SH-SY5Y (cell line): ENCODE results near the gene JAKMIP2.

Experiments
- GATA2 ChIP-seq: IDR thresholded peaks from 2 replicates; pipeline ENCODE4 v1.6.1; 2011; ENCODE audit warnings: mild to moderate bottlenecking, low read depth, low read length
- GATA3 ChIP-seq: IDR thresholded peaks from 2 replicates; pipeline ENCODE4 v1.6.1; 2011; ENCODE audit warnings: low read depth, mild to moderate bottlenecking, low read length, moderate library complexity

The JAKMIP2 gene

GRCh38 chr5:147801461-147801860 lies 18.9 kb upstream of the JAKMIP2 start:
- TF ChIP-seq GATA2 (no peak), GATA3 (no peak)

- TF ChIP-seq GATA2: no peak
These were observed 18.0 kb upstream of the JAKMIP2 start for GRCh38 chr5:147800491-147800890.

DNA sequence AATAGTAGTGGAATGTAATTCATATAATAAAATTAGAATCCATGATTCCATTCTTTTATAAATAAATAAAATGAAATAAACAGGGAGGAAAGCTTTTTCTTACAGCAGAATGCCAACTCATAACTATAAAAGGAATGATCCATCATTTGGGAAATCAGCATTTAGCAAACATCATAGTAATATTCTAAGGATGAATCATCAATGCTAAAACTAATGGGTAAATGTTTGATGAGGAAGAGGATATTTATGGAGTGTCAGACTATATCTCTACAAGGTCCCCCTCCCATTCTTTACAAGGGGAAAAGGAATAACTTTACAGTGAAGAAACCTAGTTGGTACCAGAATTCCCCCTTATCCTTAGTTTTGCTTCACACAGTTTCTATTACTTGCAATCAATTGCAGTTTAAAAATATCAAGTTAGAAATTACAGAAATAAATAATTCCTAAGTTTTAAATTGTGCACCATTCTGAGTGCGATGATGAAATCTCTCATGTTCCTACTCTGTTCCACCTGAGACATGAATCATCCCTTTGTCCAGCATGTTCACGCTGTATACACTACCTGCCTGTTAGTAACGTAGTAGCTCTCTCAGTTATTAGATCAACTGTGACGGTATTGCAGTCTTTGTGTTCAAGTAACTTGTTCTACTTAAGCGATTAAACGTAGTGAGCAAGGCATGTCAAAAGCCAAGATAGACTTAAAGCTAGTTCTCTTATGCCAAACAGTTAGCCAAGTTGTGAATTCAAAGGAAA lies 14.2 kb upstream of the JAKMIP2 start:
- TF ChIP-seq GATA3 (no peak), GATA2 (no peak)

- no peak for TF ChIP-seq GATA2
- no peak for TF ChIP-seq GATA3
These were observed 8.7 kb upstream of the JAKMIP2 start for GRCh38 chr5:147791181-147791580.

- TF ChIP-seq GATA3: no peak
- no peak for TF ChIP-seq GATA2
These were observed 7.3 kb upstream of the JAKMIP2 start for GRCh38 chr5:147789820-147790219.

- TF ChIP-seq GATA2 (no peak), GATA3 (no peak)
These were observed 5.5 kb upstream of the JAKMIP2 start for GRCh38 chr5:147788023-147788422.

DNA sequence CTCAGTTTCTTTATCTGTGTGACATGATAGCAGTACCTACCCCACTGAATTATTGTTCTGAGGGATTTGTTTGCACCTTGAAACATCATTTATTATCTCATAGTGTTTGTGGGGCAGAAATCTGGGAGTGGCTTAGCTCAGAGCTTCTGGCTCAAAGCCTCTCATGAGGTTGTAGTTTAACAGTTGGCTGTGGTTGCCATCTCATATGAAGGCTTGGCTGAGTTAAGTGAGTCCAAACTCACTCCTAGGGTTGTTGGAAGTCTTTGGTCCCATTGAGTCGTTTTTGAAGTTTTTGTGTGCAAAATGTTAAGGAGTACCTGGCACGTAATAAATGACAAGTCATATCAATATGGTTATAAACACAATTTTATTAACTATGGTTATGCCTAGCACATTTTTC lies 3.6 kb upstream of the JAKMIP2 start:
- TF ChIP-seq GATA2 (no peak), GATA3 (no peak)

GRCh38 chr5:147784146-147784987 lies 1.8 kb upstream of the JAKMIP2 start:
- no peak for TF ChIP-seq GATA3
- no peak for TF ChIP-seq GATA2

DNA sequence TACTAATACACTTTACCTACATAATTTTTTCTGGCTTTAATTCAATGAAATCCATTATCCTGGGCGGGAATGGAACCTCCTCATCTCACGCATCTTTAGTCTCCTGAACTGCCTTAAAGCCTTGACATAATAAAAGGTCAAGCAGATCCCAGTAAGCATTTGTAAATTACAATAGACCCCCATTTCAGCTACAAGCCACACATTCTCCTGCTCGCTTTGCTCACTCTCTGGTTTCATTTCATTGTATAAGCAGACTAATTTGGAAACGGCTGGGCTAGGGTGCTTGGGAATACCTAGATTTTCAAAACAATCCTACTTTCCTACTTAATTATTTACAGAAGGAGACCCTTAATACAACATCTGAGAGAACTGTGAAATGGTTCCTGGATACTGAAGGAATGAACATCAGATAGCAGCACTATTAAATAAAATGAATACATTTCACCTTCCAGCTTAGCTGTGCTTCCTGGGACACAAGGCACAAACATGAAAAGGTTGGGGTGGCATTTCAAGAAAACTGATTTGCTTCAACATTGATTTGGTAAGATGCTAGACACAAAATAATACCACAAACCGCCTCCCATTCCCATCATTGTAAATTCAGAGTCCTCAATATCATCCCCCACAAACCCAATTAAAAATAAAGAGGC lies 1.5 kb downstream of the JAKMIP2 start:
- TF ChIP-seq GATA3 (no peak), GATA2 (no peak)

DNA sequence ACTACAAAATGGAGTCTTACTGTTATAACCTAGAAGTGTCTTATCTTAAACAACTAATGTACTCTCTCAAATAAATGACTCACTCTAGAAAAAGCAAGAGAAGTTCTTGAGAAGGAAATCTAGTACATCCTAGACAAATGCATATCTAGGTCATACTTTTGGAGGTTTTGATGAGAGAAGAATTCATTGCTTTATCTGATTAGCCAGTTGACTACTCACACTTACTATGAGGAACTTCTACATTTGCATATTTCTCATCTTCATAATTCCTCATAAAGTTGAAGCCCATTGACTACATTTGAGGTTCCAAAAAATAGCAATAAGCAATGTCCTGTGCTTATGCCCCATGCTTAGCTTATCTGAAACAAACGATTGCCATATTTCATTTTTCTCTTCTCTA lies 2.8 kb downstream of the JAKMIP2 start:
- TF ChIP-seq GATA3 (no peak), GATA2 (no peak)

DNA sequence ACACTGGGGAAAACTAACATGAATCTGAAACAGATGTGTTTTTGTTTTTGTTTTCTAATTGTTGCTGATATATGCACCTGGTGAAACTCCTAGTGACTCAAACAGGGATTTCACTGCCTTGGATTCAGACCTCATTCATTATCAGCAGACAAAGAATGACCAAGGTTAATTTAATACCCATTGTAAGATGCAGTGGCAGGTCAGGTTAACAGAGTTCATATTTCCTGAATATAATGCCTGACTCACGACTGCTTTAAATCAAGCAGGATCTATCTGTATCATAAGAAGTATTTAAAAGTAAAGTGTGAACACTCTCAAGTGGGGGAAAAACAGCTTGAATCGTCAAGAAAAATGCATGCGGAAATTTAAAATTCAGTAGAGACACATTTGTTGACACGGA lies 5.5 kb downstream of the JAKMIP2 start:
- TF ChIP-seq GATA2 (no peak), GATA3 (no peak)

DNA sequence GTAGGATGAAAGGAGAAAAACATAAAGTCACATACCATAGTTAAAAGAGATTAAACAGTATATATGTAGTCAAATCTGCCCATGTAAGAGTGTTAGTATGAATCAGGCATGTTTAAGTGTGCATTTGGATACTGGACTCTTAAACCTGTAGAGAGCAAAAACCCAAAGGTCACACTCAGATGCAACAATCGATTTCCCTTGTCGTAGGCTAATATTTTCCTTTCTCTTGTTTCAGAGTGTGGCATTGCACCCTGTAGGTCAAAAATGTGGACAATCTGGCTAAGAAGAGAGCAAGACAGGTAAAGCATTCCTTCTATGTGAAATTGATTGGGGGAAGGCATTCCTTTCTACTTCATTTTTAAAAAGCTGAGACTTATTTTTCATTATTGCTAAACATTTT lies 8.9 kb downstream of the JAKMIP2 start:
- TF ChIP-seq GATA2 (no peak), GATA3 (no peak)

DNA sequence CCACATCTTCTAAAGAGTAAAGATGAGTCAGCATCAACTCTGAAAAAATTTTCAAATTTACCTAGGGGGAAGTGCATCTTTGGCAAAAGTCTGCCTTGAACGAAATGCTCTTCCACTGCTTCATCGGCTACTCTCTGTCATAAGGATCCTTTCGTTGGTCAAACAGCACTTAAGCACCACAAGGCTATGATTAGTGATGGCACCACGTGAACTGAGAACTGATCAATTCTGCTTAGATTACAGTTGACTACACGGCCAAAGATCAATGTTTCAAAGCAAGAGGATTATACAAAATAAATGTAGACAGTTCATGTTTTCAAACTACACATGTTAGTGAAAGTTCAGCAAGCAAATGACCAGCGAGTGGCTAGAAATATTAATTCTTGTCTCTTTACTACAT lies 9.4 kb downstream of the JAKMIP2 start:
- TF ChIP-seq GATA3 (no peak), GATA2 (no peak)

DNA sequence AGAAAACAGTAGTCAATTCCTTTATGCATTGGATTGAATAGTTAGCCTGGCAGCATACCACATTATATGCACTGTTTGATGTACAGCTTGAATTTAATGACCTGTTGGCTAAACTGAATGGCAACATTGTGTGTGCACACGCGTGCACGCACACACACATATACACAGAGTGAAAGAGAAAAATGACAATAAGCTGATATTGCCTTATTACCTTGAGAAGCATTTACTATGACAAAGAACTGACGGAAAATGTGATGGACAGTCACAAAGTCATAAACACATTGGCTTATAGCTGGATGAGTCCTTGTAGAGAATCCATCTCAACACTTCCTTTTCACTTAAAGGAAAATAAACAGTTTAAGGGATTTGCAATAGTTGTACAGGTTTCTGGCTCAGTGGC lies 15.5 kb downstream of the JAKMIP2 start:
- TF ChIP-seq GATA3 (no peak), GATA2 (no peak)
